Pancreas (tissue), 10 donors: Measurements from ENCODE around the gene CFDP1. TPM values are rescaled to one million over a fixed set of nuclear protein-coding genes. Genes with fewer than 3 reads are reported as not detected.

ENCODE experiments used
- ATAC-seq, 4 donors: fragments of 200-7000 bp; cut with Tn5 transposase; one replicate each; pipeline versions ENCODE4 v1.8.0 to v1.9.1; 2020; ENCODE audit warnings: mild to moderate bottlenecking in 4 of 4, moderate library complexity in 4 of 4
- DNase-seq, 6 donors: peaks; one replicate each; pipeline ENCODE4 v3.0.0-alpha.2; 2020
- FAIRE-seq: peaks from 2 replicates; lab custom pipeline; 2012; peaks lifted over from hg19 to GRCh38; lab: Jason Lieb, UNC
- H3K27ac ChIP-seq, 4 donors: fragments of 200-600 bp; sonication (generic); 1 replicate in 3 of 4; 2 replicates in 1 of 4; pipeline versions ENCODE4 v1.5.0 to v1.8.0; 2020
- H3K27me3 ChIP-seq, 4 donors: fragments of 200-600 bp; one replicate each; pipeline ENCODE4 v1.8.0; 2021
- H3K36me3 ChIP-seq, 3 donors: fragments of 200-600 bp; sonication (generic) in 1 of 3; one replicate each; pipeline versions ENCODE4 v1.5.0 to v1.8.0; 2020 to 2021
- H3K4me1 ChIP-seq, 3 donors: fragments of 200-600 bp; one replicate each; pipeline ENCODE4 v1.8.0; 2021
- H3K4me3 ChIP-seq, 4 donors: fragments of 200-600 bp; sonication (generic) in 2 of 4; one replicate each; pipeline versions ENCODE4 v1.5.0 to v1.8.0; 2020 to 2021
- H3K9me3 ChIP-seq, 4 donors: fragments of 200-600 bp; one replicate each; pipeline ENCODE4 v1.8.0; 2021
- WGBS, 2 donors: extraction: QIAGEN DNeasy Blood & Tissue Kit; methylation state at CpG; one replicate each; pipeline ENCODE4 v1.1.7; 2013; 5-methylcytosine and 5-hydroxymethylcytosine counted together
- intact Hi-C, 3 donors: fragments of 100-400 bp; cut with DNase I; formaldehyde crosslinking; loops; one replicate each; pipeline versions ENCODE4 v1.11.1 to v1.14.2; 2022
- polyA plus RNA-seq, 2 donors: library from polyadenylated mRNA; stranded (reverse); fragments of 200-250 nt; gene quantifications; one replicate each; pipeline ENCODE4 v1.2.3, GENCODE V29; 2013
- total RNA-seq, 6 donors: library from RNA; stranded (reverse); fragmentation: NEBNext Ultra II Directional in 4 of 6; extraction: Animal tissue kit (Norgen Biotek cat#: 25700) in 4 of 6; gene quantifications; one replicate each; pipeline versions ENCODE4 v1.2.1 to v1.2.4, GENCODE V29; 2021 to 2023
- TF ChIP-seq, protein P1 (sequence below), 4 donors: fragments of 200-600 bp; sonication (generic) in 3 of 4; IDR thresholded peaks; one replicate each; pipeline versions ENCODE4 v1.5.0 to v1.8.0; 2021; ENCODE audit warnings: antibody characterized with exemption in 4 of 4
- donor health status: healthy with polysubstance abuse.
- donor health status: DM: no; HTN: no; CAD: no; lungs with moderate emphysema.
- donor health status: DM: no; HTN: no; CAD: no.
- donor health status: control.
- donor health status: control.
- donor health status: Bipolar disorder and iron deficiency.
- donor health status: DM: yes; HTN: yes; CAD: no.
- donor health status: DM: no; HTN: no; CAD: no.
- donor health status: DM: no; HTN: no; CAD: no.
- donor health status: DM: yes; HTN: yes; CAD: no.

CFDP1 gene
- total and polyA plus RNA-seq, 8 donors: 19.3 to 57.5 (median 25.6) TPM

DNA sequence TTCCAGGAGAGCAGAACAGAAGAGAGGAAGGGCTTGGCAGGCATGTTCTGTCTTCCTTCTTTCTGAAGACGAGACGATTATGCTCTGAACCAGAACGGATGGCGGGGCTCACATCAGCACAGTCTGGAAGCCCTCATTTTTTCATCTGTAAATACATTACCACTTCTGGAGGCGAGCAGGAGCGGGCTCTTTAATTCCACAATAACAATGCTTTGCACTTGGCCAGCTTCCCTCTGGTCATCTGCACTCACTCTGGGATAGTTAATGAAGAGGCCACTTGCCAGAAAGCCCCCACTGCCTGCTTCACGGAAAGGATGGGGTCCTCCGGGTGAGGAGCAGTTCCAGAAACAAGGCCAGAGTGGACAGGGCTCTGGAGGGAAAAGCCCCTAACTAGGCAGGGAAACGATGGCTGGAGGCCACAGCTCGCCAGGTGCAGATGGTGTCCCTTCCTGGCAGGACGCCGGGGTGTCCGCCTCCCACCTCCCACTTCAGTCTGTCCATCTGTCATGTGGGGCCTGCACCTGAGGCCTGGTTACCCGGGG lies 168.8 kb downstream of the CFDP1 start:
- FAIRE-seq: no peak
- Histone ChIP-seq H3K27me3 (no peaks in the 10 kb centered on the region), H3K9me3 (no peaks in the 10 kb centered on the region), H3K27ac (peak overlapping the region; percentile 77 to 90 (median 82)), H3K4me1 (peaks cover 17 to 31% (median 30%) of the 10 kb centered on the region in 3 donors), H3K4me3 (peak overlapping the region; percentile 75 to 97 (median 95)), H3K36me3 (no peaks in the 10 kb centered on the region)
- DNase-seq: peak in 5 of 6 donors; percentile 42 to 84 (median 71)
- TF ChIP-seq, protein P1, sequence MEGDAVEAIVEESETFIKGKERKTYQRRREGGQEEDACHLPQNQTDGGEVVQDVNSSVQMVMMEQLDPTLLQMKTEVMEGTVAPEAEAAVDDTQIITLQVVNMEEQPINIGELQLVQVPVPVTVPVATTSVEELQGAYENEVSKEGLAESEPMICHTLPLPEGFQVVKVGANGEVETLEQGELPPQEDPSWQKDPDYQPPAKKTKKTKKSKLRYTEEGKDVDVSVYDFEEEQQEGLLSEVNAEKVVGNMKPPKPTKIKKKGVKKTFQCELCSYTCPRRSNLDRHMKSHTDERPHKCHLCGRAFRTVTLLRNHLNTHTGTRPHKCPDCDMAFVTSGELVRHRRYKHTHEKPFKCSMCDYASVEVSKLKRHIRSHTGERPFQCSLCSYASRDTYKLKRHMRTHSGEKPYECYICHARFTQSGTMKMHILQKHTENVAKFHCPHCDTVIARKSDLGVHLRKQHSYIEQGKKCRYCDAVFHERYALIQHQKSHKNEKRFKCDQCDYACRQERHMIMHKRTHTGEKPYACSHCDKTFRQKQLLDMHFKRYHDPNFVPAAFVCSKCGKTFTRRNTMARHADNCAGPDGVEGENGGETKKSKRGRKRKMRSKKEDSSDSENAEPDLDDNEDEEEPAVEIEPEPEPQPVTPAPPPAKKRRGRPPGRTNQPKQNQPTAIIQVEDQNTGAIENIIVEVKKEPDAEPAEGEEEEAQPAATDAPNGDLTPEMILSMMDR (IDR thresholded peaks at IDR 0.05): no peak
- ATAC-seq: peak in 3 of 4 donors; percentile 9 to 14 (median 11)
- WGBS, 2 donors: 10 to 12% methylated on average over 14 of the region's 14 CpGs
- intact Hi-C loops: no loop called here

DNA sequence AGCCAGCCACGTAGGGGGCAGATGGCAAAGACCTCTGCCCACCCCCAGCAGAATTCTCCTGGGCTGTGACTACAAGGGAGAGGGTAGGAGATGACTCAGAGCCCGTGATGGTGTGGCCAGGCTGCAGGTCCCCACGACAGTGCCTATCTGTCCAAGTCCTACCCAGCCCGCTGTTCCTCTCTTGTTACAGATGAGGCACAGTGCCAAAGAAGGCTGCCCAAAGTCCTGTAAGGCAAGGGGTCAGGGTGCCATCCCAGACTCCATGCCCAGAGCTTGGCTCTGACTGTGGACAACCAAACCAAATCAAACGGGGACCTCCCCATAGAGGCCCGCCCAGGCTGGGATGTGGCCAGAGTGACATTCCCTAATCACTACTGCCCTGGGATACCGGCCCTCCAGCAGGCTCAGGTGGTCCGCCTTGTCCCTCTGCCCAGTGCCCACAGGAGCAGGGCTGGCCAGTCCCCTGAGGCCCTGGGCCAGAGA lies 169.3 kb downstream of the CFDP1 start:
- ATAC-seq (peak; percentile 2 to 13 (median 6)), DNase-seq (peak in 4 of 6 donors; percentile 36 to 74 (median 49)), FAIRE-seq (no peak)
- Histone ChIP-seq H3K4me3 (peak overlapping the region in 2 of 4 donors; percentile 75 to 96), H3K9me3 (no peaks in the 10 kb centered on the region), H3K27me3 (no peaks in the 10 kb centered on the region), H3K4me1 (peaks cover 17 to 31% (median 30%) of the 10 kb centered on the region in 3 donors), H3K27ac (peak overlapping the region in 2 of 4 donors; percentile 80 to 90), H3K36me3 (no peaks in the 10 kb centered on the region)
- TF ChIP-seq, protein P1 (IDR thresholded peaks at IDR 0.05): no peak
- intact Hi-C loops: no loop called here
- WGBS, 2 donors: 23 to 35% methylated on average over 8 of the region's 8 CpGs

DNA sequence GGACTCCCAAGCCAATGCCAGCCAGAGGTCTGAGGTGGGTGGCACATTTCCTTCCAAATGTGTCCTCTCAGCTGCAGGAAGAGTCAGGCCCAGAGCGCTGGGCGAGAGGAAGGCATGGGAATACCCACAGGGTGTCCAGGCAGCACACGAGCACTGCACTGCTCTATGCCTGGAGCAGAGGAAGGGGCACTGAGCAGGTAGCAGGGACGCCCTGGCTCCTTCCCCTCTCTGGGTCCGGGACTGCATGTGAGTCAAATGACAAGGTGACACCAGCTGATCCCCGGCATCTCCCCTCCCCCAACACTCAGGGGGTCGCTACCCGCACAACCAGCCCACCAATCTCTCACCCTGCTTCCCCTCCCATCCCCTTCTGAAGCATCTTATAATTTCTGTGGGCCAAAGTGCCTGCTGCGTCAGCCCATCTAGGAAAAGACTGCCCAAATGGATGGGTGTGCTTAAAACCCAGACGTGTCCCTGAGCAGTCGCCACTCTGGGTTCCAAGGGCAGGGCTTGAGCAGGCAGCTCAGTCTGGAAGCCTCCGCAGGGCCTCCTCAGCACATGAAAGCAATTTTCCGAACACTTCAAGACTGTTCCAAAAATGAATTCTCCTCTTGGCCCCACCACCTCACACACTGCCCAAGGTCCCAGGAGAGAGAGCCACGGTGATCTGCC lies 169.9 kb downstream of the CFDP1 start:
- peak overlapping the region in 2 of 4 donors; percentile 75 to 96 for H3K4me3 ChIP-seq
- no peaks in the 10 kb centered on the region for H3K27me3 ChIP-seq
- peaks cover 17 to 31% (median 30%) of the 10 kb centered on the region in 3 donors for H3K4me1 ChIP-seq
- TF ChIP-seq, protein P1 (IDR thresholded peaks at IDR 0.05): no peak
- peak in 1 of 6 donors; percentile 72 for DNase-seq
- ATAC-seq: no peak
- H3K36me3 ChIP-seq: no peaks in the 10 kb centered on the region
- FAIRE-seq: no peak
- intact Hi-C loops: no loop called here
- 72 to 87% methylated on average over 14 of the region's 14 CpGs for WGBS, 2 donors
- no peak overlapping the region for H3K27ac ChIP-seq
- H3K9me3 ChIP-seq: no peaks in the 10 kb centered on the region

DNA sequence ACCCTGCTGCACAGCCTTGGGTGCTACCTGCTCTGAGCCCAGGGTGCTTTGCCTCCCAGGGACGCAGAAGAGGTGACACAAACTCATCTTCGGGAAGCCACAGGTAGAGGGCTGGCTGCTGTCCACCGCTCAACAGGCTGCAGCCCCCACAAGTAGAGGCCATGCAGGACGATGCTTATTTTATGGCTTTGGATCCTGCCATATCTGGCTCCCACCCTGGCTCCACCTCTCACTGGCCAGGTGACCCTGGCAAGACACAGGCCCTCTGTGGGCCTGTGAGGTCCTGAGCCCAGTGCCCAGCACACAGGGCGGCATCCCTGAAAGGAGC lies 170.5 kb downstream of the CFDP1 start:
- no peak for FAIRE-seq
- no peak for ATAC-seq
- Histone ChIP-seq H3K4me1 (peaks cover 17 to 26% (median 26%) of the 10 kb centered on the region in 3 donors), H3K4me3 (no peak overlapping the region), H3K36me3 (no peaks in the 10 kb centered on the region), H3K9me3 (no peaks in the 10 kb centered on the region), H3K27ac (no peak overlapping the region), H3K27me3 (no peaks in the 10 kb centered on the region)
- WGBS, 2 donors: 80 to 81% methylated on average over 5 of the region's 5 CpGs
- peak in 1 of 6 donors; percentile 44 for DNase-seq
- TF ChIP-seq, protein P1 (IDR thresholded peaks at IDR 0.05): no peak
- intact Hi-C loops: no loop called here
